ENCODE results near the gene MED13L.

GRCh38 chr12:116257826-116258225 lies 19.7 kb downstream of the MED13L start:
- TF ChIP-seq CTCF (IDR thresholded peaks at IDR 0.05; ENCODE audit: low read depth, low read length, missing input control) (no peak), RAD21 (IDR thresholded peaks at IDR 0.05) (no peak), HNF4G (IDR thresholded peaks at IDR 0.05) (no peak), TAF1 (conservative IDR thresholded peaks at IDR 0.05) (no peak), NR2F2 (IDR thresholded peaks at IDR 0.05) (no peak), YY1 (IDR thresholded peaks at IDR 0.05) (no peak), GABPA (IDR thresholded peaks at IDR 0.05 in 1 of 2, conservative IDR thresholded peaks at IDR 0.05 in 1 of 2) (no peak)
- TF ChIP-seq, protein P1, sequence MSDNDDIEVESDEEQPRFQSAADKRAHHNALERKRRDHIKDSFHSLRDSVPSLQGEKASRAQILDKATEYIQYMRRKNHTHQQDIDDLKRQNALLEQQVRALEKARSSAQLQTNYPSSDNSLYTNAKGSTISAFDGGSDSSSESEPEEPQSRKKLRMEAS (IDR thresholded peaks at IDR 0.05), result no peak
